GM12878 (cell line): Measurements from ENCODE around the gene TTLL11. TPM values are rescaled to one million over a fixed set of nuclear protein-coding genes. Genes with fewer than 3 reads are reported as not detected.
A peak's percentile ranks its signal among the peaks of the same experiment; 100 is the strongest.

ENCODE experiments used
- ATAC-seq: fragments of 200-7000 bp; cut with Tn5 transposase; 3 replicates; pipeline ENCODE4 v1.9.1; 2020; ENCODE audit warnings: mild to moderate bottlenecking, moderate library complexity
- BruUV-seq: library from RNA; stranded (reverse); fragments of 400-500 nt; replicated peaks from 2 replicates; lab custom pipeline; 2021; lab: Mats Ljungman, UMichigan
- CTCF ChIA-PET: fragments of 300-600 bp; sonication (Branson Sonifier 250); formaldehyde crosslinking; extraction: SDS; loops from one replicate; lab custom pipeline; 2021; ENCODE audit warnings: inconsistent platforms; lab: Yijun Ruan, JAX
- POLR2A ChIA-PET: fragments of 350-600 bp; formaldehyde crosslinking; extraction: SDS; loops from one replicate; lab custom pipeline; 2021; ENCODE audit warnings: inconsistent platforms; lab: Charles Lee
- RAD21 ChIA-PET: fragments of 300-600 bp; sonication (Branson Sonifier 250); formaldehyde crosslinking; loops from one replicate; lab custom pipeline; 2023; ENCODE audit warnings: antibody characterized with exemption; ENCODE audit not compliant: unreplicated experiment; lab: Charles Lee
- SMC1A ChIA-PET: fragments of 300-600 bp; sonication (Branson Sonifier 250); formaldehyde crosslinking; loops from one replicate; lab custom pipeline; 2023; ENCODE audit not compliant: unreplicated experiment, uncharacterized antibody; lab: Charles Lee
- DNase-seq: peaks from one replicate; pipeline ENCODE4 v3.0.0-alpha.2; 2011; ENCODE audit warnings: low read depth, low spot score
- FAIRE-seq: peaks from 3 replicates; lab custom pipeline; 2011; peaks lifted over from hg19 to GRCh38; lab: Jason Lieb, UNC
- H2AFZ ChIP-seq: 2 replicates; pipeline ENCODE4 v1.6.0; 2011; ENCODE audit warnings: low read depth, low read length, control low read depth; ENCODE audit not compliant: control insufficient read depth
- H3K27ac ChIP-seq: 2 replicates; pipeline ENCODE4 v1.5.1; 2011; ENCODE audit warnings: control low read depth; ENCODE audit not compliant: control insufficient read depth, insufficient read depth
- H3K27me3 ChIP-seq, 2 experiments: replicated peaks in 1 of 2; 2 replicates each; pipeline versions ENCODE4 v1.6.0 to v1.6.1; 2011; ENCODE audit warnings: low read length in 1 of 2; ENCODE audit not compliant: control insufficient read depth in 2 of 2, insufficient read depth in 2 of 2
- H3K36me3 ChIP-seq, 2 experiments: 2 replicates each; pipeline ENCODE4 v1.5.1; 2011; ENCODE audit warnings: low read length in 1 of 2; ENCODE audit not compliant: control insufficient read depth in 2 of 2, insufficient read depth in 2 of 2
- H3K4me1 ChIP-seq: 2 replicates; pipeline ENCODE4 v1.6.1; 2011; ENCODE audit warnings: mild to moderate bottlenecking, low read length, moderate library complexity, mixed read lengths; ENCODE audit not compliant: control insufficient read depth, insufficient read depth
- H3K4me2 ChIP-seq: 2 replicates; pipeline ENCODE4 v1.6.0; 2011; ENCODE audit warnings: control low read depth; ENCODE audit not compliant: control insufficient read depth, insufficient read depth
- H3K4me3 ChIP-seq: fragments of 200-600 bp; sonication (generic); 2 replicates; pipeline ENCODE4 v1.5.1; 2016
- H3K79me2 ChIP-seq: 2 replicates; pipeline ENCODE4 v1.6.0; 2011; ENCODE audit warnings: low read length; ENCODE audit not compliant: control insufficient read depth, insufficient read depth
- H3K9ac ChIP-seq: 2 replicates; pipeline ENCODE4 v1.8.0; 2011; ENCODE audit warnings: low read length, control low read depth, mixed read lengths; ENCODE audit not compliant: control insufficient read depth, insufficient read depth
- H3K9me3 ChIP-seq: replicated peaks from 3 replicates; pipeline ENCODE4 v1.5.1; 2011; ENCODE audit warnings: mild to moderate bottlenecking, low read length; ENCODE audit not compliant: control insufficient read depth, insufficient read depth
- H4K20me1 ChIP-seq: 2 replicates; pipeline ENCODE4 v1.6.0; 2011; ENCODE audit not compliant: control insufficient read depth, insufficient read depth
- TCF12 ChIP-seq: IDR thresholded peaks from 2 replicates; pipeline ENCODE4 v1.6.1; 2011; ENCODE audit warnings: low read depth, mild to moderate bottlenecking, low read length
- WGBS: methylation state at CpG from one replicate; pipeline ENCODE4 v1.1.6; 2016; ENCODE audit warnings: low lambda C conversion rate; ENCODE audit not compliant: insufficient replicate concordance, insufficient coverage; ENCODE audit errors: missing lambda C conversion rate; 5-methylcytosine and 5-hydroxymethylcytosine counted together
- in situ Hi-C: fragments of 300-500 bp; cut with MboI; formaldehyde crosslinking; loops from 9 replicates; pipeline ENCODE4 v1.14.3; 2018; ENCODE audit warnings: mixed read lengths
- intact Hi-C: fragments of 100-400 bp; cut with micrococcal nuclease; formaldehyde crosslinking; loops from one replicate; pipeline ENCODE4 v1.14.2; 2022; ENCODE audit not compliant: unreplicated experiment
- polyA plus RNA-seq, 11 experiments: library from polyadenylated mRNA; depleted of rRNA in 4 of 11; unstranded in 6 of 11; stranded (reverse) in 5 of 11; fragments of >200 nt; fragmentation: Nextera tagmentation in 4 of 11; fragmentation: Illumina TruSeq in 1 of 11; extraction: Ambion mirVana in 4 of 11; extraction: Trizol in 1 of 11; gene quantifications; 1 replicate in 1 of 11; 2 replicates in 10 of 11; pipeline versions ENCODE4 v1.2.1 to v1.2.3, GENCODE V29; 2011 to 2016; ENCODE audit warnings: inconsistent platforms in 2 of 11, missing spikeins in 2 of 11, low read depth in 1 of 11
- total RNA-seq, 4 experiments: library from RNA; depleted of rRNA in 3 of 4; stranded (reverse); fragments of >200 nt in 3 of 4; fragmentation: Illumina TruSeq in 1 of 4; extraction: Trizol in 1 of 4; gene quantifications; 2 replicates each; pipeline versions ENCODE4 v1.2.1 to v1.2.3, GENCODE V29; 2013 to 2021
- TF ChIP-seq, protein P1 (sequence below): IDR thresholded peaks from 2 replicates; pipeline ENCODE4 v1.6.1; 2011; ENCODE audit warnings: borderline replicate concordance, low read depth, mild to moderate bottlenecking, moderate library complexity, mixed read lengths, low read length; ENCODE audit not compliant: insufficient read depth; ENCODE audit errors: extremely low read length

The TTLL11 gene
- total and polyA plus RNA-seq, 10 of the 15 experiments (the other 5 are each of a cell fraction or from before 2014, with no cell fraction given) = 1.2 to 3.7 (median 2.9) TPM

DNA sequence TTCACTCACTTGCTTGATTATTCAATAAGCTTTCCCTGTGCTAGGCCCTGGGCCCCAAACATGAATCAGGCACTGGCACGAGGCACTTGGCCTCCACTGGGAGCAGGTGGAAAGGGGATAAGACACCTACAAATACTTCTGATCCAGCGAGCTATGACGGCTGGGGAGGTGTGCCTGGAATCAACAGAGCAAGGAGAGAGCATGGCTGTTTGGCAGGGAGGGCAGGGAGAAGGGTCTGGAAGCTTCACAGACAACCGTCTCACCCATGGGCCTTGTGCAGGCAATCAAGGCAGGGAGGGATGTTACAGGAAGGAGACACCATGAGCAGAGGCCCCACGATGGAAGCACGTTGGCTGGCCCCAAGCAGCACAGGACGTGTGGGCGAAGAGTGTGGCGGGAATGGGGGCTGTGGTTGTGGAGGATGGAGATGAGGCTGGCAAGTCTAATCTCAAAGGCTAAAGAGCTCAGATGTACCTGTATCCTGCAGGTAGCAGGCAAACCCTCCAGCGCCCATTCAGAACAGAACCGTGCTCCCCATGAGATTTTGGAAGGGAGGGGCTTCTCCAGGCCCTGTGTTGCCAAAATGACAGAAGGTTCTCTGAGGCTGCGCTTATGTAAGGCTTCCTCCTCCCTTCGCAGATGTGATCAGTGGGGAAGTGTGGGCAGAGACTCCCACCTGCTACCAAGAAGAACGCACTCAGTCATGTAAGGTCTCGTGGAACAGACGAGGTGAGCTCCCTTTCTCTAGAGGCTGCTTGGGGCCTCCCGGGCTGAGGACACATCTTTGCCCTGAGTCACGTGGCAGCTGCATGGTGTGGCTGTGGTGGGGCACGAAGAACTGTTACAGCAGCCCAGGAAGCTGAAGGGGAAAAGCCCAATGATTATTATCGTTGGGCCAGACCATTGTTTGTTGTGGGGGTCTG is 252.0 kb downstream of the TTLL11 start:
- Histone ChIP-seq H3K27ac (no peak overlapping the region), H3K4me2 (no peak overlapping the region), H3K9me3 (no peaks in the 10 kb centered on the region), H3K4me1 (peaks cover 27% of the 10 kb centered on the region), H4K20me1 (no peaks in the 10 kb centered on the region), H3K36me3 (no peaks in the 10 kb centered on the region), H3K4me3 (no peak overlapping the region), H3K27me3 (peaks cover 0 to 4% of the 10 kb centered on the region in 2 experiments; a peak in 2 of 4 replicates), H3K79me2 (no peaks in the 10 kb centered on the region), H2AFZ (no peak overlapping the region), H3K9ac (no peak overlapping the region)
- ChIA-PET POLR2A (no interaction called here), CTCF (interaction anchor here (0.5 kb wide), 1 partner anchor 314 kb away, joined by 3 read pairs; no protein-coding TSS in a partner anchor), SMC1A (interaction anchor here (0.9 kb wide), 1 partner anchor 11 kb away, joined by 3 read pairs; no protein-coding TSS in a partner anchor), RAD21 (no interaction called here)
- no TSS peak for BruUV-seq
- DNase-seq (no peak), ATAC-seq (no peak), FAIRE-seq (peak; percentile 49)
- in situ Hi-C loops = no loop called here
- WGBS = 40% methylated on average over 20 of the region's 20 CpGs
- intact Hi-C loops = no loop called here
- no peak for TF ChIP-seq TCF12
- TF ChIP-seq, protein P1, sequence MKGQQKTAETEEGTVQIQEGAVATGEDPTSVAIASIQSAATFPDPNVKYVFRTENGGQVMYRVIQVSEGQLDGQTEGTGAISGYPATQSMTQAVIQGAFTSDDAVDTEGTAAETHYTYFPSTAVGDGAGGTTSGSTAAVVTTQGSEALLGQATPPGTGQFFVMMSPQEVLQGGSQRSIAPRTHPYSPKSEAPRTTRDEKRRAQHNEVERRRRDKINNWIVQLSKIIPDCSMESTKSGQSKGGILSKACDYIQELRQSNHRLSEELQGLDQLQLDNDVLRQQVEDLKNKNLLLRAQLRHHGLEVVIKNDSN = peak; percentile 50
